ENCODE data around the gene MAGI1.

MAGI1 gene

GRCh38 chr3:65665915-65666314, 372.8 kb downstream of the MAGI1 start:
- no peak for DNase-seq (ENCODE audit: low read depth)

- DNase-seq (ENCODE audit: low read depth), result no peak
Measured at GRCh38 chr3:65664931-65665330, 373.8 kb downstream of the MAGI1 start.

- no peak for DNase-seq (ENCODE audit: low read depth)
Measured at GRCh38 chr3:65664446-65664845, 374.3 kb downstream of the MAGI1 start.

- no peak for DNase-seq (ENCODE audit: low read depth)
Measured at GRCh38 chr3:65662095-65662494, 376.6 kb downstream of the MAGI1 start.

GRCh38 chr3:65660000-65660598, 378.6 kb downstream of the MAGI1 start:
- no peak for DNase-seq (ENCODE audit: low read depth)

GRCh38 chr3:65659396-65659795, 379.3 kb downstream of the MAGI1 start:
- DNase-seq (ENCODE audit: low read depth), result no peak

GRCh38 chr3:65658401-65658800, 380.3 kb downstream of the MAGI1 start:
- no peak for DNase-seq (ENCODE audit: low read depth)

GRCh38 chr3:65655061-65655460, 383.7 kb downstream of the MAGI1 start:
- DNase-seq (ENCODE audit: low read depth), result no peak

- no peak for DNase-seq (ENCODE audit: low read depth)
Measured at GRCh38 chr3:65653731-65654130, 385.0 kb downstream of the MAGI1 start.

GRCh38 chr3:65650247-65650646, 388.5 kb downstream of the MAGI1 start:
- no peak for DNase-seq (ENCODE audit: low read depth)

- no peak for DNase-seq (ENCODE audit: low read depth)
Measured at GRCh38 chr3:65647369-65647768, 391.3 kb downstream of the MAGI1 start.

GRCh38 chr3:65642883-65643282, 395.8 kb downstream of the MAGI1 start:
- DNase-seq (ENCODE audit: low read depth), result no peak

GRCh38 chr3:65641777-65642176, 396.9 kb downstream of the MAGI1 start:
- no peak for DNase-seq (ENCODE audit: low read depth)

- DNase-seq (ENCODE audit: low read depth), result no peak
Measured at GRCh38 chr3:65641045-65641444, 397.7 kb downstream of the MAGI1 start.

GRCh38 chr3:65639444-65639843, 399.3 kb downstream of the MAGI1 start:
- no peak for DNase-seq (ENCODE audit: low read depth)

- no peak for DNase-seq (ENCODE audit: low read depth)
Measured at GRCh38 chr3:65638301-65638700, 400.4 kb downstream of the MAGI1 start.

- no peak for DNase-seq (ENCODE audit: low read depth)
Measured at GRCh38 chr3:65636326-65636725, 402.4 kb downstream of the MAGI1 start.

- DNase-seq (ENCODE audit: low read depth), result no peak
Measured at GRCh38 chr3:65635657-65636056, 403.1 kb downstream of the MAGI1 start.

GRCh38 chr3:65633018-65633638, 405.6 kb downstream of the MAGI1 start:
- no peak for DNase-seq (ENCODE audit: low read depth)

- DNase-seq (ENCODE audit: low read depth), result no peak
Measured at GRCh38 chr3:65632414-65632813, 406.3 kb downstream of the MAGI1 start.

- no peak for DNase-seq (ENCODE audit: low read depth)
Measured at GRCh38 chr3:65628978-65629377, 409.7 kb downstream of the MAGI1 start.

GRCh38 chr3:65627062-65627461, 411.7 kb downstream of the MAGI1 start:
- no peak for DNase-seq (ENCODE audit: low read depth)

GRCh38 chr3:65625305-65625704, 413.4 kb downstream of the MAGI1 start:
- no peak for DNase-seq (ENCODE audit: low read depth)

GRCh38 chr3:65623362-65623761, 415.4 kb downstream of the MAGI1 start:
- no peak for DNase-seq (ENCODE audit: low read depth)

Measured in activated T-helper 1 cell treated with Interleukin-2 at 50 U/mL for 16 hours (primary cell).